ENCODE results near the gene C1QTNF8.

Gene C1QTNF8

DNA sequence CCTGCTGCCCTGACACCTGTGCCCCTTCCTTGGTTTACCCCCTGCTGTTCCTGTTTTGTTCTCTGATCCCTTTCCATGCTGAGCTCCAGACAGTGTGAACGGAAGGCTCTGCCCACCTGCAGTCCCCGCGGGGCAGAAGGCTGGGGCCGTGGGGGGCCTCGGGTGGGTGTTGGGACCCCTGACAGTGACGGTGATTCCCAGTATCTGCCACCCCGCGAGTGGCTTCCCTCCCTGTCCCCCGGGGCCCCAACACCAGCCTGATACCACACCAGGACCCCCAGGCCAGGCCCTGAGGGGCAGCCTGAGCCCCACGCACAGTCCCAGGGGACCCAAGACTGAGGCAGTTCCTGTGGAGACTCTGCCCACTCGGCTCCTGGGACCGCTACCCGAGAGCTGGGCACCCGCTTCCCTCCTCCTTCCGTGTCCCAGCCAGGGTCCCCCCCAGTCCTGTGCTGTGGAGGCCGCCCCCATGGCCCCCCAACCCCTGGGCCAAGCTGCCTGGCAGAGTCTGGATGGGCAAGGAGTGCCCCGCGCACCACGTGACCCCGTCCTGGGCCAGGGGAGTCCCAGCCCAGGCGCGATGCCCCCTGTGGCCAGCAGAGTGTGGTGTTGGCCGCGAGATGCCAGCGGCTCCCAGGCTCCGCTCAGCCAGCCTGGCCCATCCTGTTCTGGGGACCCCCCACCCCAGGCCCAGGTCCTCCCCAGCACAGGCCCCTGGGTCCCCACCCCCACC, 10.0 kb upstream of the C1QTNF8 start:
- Histone ChIP-seq H3K27me3 (ENCODE audit: control insufficient read depth, insufficient read depth, low read length) (peaks cover 54% of the 10 kb centered on the region), H3K36me3 (ENCODE audit: insufficient read depth, low read length) (no peaks in the 10 kb centered on the region), H3K4me2 (ENCODE audit: low read length) (no peak overlapping the region), H3K9me3 (replicated peaks; ENCODE audit: low read length) (no peaks in the 10 kb centered on the region), H3K4me3 (ENCODE audit: low read length) (no peak overlapping the region), H3K9ac (ENCODE audit: low read depth, low read length) (no peak overlapping the region), H3K4me1 (ENCODE audit: control insufficient read depth, insufficient read depth, low read length) (peaks cover 2% of the 10 kb centered on the region)

DNA sequence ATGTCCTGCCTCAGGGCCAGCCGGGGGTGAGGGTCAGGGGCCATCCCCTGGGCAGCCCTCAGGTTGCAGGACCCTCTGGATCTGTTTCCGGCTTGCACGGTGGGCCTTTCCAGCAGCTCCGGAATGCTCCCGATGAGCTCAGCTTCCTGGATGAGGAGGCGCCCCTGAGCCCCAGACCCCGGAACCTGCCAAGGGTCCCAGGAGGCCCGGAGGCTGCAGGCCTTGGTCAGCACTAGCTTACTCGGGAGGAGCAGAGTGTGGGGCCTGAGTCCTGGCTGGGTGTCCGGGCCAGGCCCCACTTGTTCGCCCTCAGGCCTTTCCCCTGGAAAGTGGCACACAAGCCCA, 7.6 kb upstream of the C1QTNF8 start:
- no peak overlapping the region for H3K4me3 ChIP-seq (ENCODE audit: low read length)
- H3K9ac ChIP-seq (ENCODE audit: low read depth, low read length) = no peak overlapping the region
- H3K4me1 ChIP-seq (ENCODE audit: control insufficient read depth, insufficient read depth, low read length) = peaks cover 2% of the 10 kb centered on the region
- H3K4me2 ChIP-seq (ENCODE audit: low read length) = no peak overlapping the region
- no peaks in the 10 kb centered on the region for H3K36me3 ChIP-seq (ENCODE audit: insufficient read depth, low read length)
- H3K9me3 ChIP-seq (replicated peaks; ENCODE audit: low read length) = no peaks in the 10 kb centered on the region
- H3K27me3 ChIP-seq (ENCODE audit: control insufficient read depth, insufficient read depth, low read length) = peaks cover 32% of the 10 kb centered on the region

DNA sequence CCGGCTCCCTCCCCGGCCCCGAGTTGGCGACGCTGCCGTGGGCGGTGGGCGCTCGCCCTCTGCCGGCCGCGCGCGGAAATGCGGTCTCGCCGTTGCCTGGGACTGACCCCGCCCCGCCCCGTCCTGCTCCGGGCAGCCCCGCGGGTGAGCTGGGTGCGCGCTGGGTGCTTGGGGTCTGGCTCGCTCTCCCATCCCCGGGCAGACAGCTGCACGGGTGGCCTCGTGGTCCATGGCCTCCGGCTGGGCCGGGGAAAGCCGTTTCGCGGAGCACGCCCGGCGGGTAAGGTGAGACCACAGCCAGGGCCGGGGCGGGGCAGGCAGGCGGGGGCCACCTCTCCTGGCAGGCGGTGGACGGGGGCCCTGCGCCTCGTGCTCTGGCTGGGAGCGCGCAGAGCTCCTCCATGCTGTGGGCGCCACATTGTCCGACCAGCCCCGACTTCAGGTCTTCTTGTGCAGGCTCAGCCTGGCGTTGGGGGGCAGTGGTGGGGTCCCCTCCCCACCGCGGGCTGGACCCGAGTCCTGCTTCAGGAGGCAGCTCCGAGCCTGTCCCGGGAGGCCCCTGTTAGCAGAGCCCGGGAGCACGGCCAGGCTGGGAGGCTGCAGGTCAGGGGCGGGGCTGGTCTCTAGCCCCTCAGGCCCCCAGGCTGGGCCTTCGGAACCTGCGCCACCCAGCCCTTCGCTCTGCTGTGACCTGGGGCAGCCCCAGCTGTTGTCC, 7.0 kb upstream of the C1QTNF8 start:
- H3K27me3 ChIP-seq (ENCODE audit: control insufficient read depth, insufficient read depth, low read length) = peaks cover 27% of the 10 kb centered on the region
- peak overlapping the region; percentile 75 for H3K4me2 ChIP-seq (ENCODE audit: low read length)
- H3K36me3 ChIP-seq (ENCODE audit: insufficient read depth, low read length) = no peaks in the 10 kb centered on the region
- H3K4me3 ChIP-seq (ENCODE audit: low read length) = no peak overlapping the region
- H3K4me1 ChIP-seq (ENCODE audit: control insufficient read depth, insufficient read depth, low read length) = peaks cover 6% of the 10 kb centered on the region
- H3K9me3 ChIP-seq (replicated peaks; ENCODE audit: low read length) = no peaks in the 10 kb centered on the region
- no peak overlapping the region for H3K9ac ChIP-seq (ENCODE audit: low read depth, low read length)

DNA sequence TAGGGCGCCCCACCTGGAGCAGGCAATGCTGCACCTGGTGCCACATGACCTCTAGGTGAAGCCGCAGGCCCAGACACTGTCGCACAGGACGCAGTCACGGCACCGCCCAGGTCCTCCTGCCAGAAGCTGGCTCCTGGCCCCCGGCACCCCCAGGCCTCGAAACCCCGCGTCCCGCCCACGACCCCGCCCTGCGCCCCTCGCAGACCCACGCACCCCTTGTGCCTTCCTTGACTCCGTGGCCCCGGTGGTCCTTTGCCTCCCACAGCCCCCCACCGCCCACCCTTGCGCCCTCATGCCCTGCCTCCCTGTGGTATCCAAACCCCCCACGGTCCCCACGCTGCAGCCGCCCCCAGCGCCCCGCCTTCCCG, 6.3 kb upstream of the C1QTNF8 start:
- H3K9ac ChIP-seq (ENCODE audit: low read depth, low read length) = no peak overlapping the region
- no peaks in the 10 kb centered on the region for H3K9me3 ChIP-seq (replicated peaks; ENCODE audit: low read length)
- H3K36me3 ChIP-seq (ENCODE audit: insufficient read depth, low read length) = no peaks in the 10 kb centered on the region
- no peak overlapping the region for H3K4me2 ChIP-seq (ENCODE audit: low read length)
- H3K4me3 ChIP-seq (ENCODE audit: low read length) = no peak overlapping the region
- peaks cover 20% of the 10 kb centered on the region for H3K27me3 ChIP-seq (ENCODE audit: control insufficient read depth, insufficient read depth, low read length)
- peaks cover 14% of the 10 kb centered on the region for H3K4me1 ChIP-seq (ENCODE audit: control insufficient read depth, insufficient read depth, low read length)

DNA sequence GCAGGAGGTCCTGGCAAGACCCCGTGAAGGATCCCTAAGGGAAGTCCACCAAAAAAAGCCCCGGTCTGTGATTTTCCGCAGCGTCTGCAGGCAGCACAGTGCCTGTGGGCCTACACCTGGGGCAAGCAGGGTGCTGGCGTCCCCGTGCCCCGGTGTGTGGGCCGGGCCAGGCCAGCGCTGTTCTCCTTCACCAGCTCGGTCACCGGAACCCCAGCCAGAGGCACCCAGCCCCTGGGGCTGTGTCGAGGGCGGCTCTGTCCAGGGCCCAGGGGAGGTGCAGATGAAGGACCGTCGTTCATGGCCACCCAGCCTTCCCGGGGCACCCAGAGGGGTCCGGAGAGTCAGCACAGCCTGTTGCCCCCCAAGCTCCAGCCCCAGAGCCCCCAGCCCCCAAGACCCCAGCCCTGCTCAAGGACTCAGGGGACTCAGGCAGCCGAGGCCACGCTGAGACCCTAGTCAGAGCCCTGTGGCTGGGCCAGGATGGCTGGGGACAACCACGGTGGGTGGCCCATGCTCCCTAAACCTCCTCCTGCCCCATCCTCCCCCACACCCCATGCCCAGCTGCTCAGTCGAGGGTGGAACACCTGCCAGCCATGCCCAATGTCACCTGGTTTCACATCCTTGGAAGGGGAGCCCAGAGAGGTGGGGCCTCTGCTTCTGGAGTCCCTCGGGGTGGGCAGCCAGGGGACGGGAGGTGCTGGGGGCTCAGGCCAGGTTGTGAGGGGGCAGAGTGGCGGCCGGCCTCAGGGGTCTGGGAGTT, 5.7 kb upstream of the C1QTNF8 start:
- Histone ChIP-seq H3K9me3 (replicated peaks; ENCODE audit: low read length) (no peaks in the 10 kb centered on the region), H3K9ac (ENCODE audit: low read depth, low read length) (no peak overlapping the region), H3K4me2 (ENCODE audit: low read length) (no peak overlapping the region), H3K27me3 (ENCODE audit: control insufficient read depth, insufficient read depth, low read length) (peaks cover 14% of the 10 kb centered on the region), H3K36me3 (ENCODE audit: insufficient read depth, low read length) (no peaks in the 10 kb centered on the region), H3K4me1 (ENCODE audit: control insufficient read depth, insufficient read depth, low read length) (peaks cover 16% of the 10 kb centered on the region), H3K4me3 (ENCODE audit: low read length) (no peak overlapping the region)

DNA sequence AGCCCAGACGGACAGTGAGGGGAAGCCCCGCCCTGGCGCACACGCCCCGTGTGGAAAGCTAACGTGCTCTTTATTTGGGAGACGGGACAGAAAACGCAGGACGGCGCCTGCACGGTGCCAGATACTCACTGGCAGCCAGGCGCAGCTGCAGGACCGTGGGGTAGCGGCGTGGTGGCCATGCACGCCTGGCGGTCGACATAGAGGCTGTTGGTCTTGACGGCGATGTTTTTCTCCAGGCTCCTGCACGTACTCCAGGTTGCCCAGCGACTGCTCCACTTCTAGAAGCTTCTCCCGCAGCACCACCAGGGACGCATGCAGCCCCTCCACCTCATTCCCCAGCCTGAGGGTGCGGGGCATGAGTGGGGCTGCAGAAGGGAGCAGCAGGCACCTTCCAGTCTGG, 5.1 kb upstream of the C1QTNF8 start:
- Histone ChIP-seq H3K9ac (ENCODE audit: low read depth, low read length) (no peak overlapping the region), H3K27me3 (ENCODE audit: control insufficient read depth, insufficient read depth, low read length) (peaks cover 14% of the 10 kb centered on the region)

DNA sequence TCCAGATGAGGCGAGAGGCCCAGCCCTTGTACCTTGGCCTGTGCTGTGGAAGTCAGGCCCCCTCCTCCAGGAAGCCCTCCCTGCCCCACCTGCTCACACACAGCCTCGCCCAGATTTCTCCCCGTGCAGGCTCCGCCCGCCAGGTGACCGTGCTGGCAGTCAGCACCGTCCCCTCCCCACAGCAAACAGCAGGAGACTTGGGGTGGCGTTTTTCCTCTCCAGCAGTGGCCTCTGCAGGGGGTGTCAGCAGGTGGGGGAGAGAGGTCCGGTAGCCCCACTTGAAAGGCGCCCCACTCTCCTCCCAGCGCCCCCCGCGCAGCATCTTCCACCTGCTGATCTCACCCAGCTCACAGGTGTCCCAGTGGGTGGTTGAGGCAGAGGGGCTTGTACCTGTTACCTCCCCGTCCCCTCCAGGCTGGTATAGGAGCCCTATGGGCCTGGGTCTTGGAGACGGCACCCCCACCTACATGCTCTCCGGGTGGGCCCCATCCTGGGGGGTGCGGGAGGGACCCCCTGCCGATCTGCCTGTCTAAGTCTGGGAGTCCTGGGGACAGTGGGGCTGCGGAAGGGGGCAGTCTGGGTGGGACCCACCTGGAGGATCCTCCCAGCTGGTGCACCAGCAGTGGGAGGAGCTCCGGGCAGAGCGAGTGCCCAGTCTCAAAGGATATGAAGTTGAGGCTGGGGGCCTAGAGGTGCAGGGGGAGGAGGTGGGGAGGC, 4.2 kb upstream of the C1QTNF8 start:
- Histone ChIP-seq H3K4me3 (ENCODE audit: low read length) (no peak overlapping the region), H3K9me3 (replicated peaks; ENCODE audit: low read length) (no peaks in the 10 kb centered on the region), H3K9ac (ENCODE audit: low read depth, low read length) (no peak overlapping the region), H3K27me3 (ENCODE audit: control insufficient read depth, insufficient read depth, low read length) (peaks cover 10% of the 10 kb centered on the region), H3K4me2 (ENCODE audit: low read length) (no peak overlapping the region), H3K36me3 (ENCODE audit: insufficient read depth, low read length) (no peaks in the 10 kb centered on the region), H3K4me1 (ENCODE audit: control insufficient read depth, insufficient read depth, low read length) (peaks cover 16% of the 10 kb centered on the region)

More for the DNA sequence above, 5.1 kb upstream of the C1QTNF8 start:
- H3K36me3 ChIP-seq (ENCODE audit: insufficient read depth, low read length) = no peaks in the 10 kb centered on the region
- no peak overlapping the region for H3K4me3 ChIP-seq (ENCODE audit: low read length)
- no peaks in the 10 kb centered on the region for H3K9me3 ChIP-seq (replicated peaks; ENCODE audit: low read length)
- H3K4me2 ChIP-seq (ENCODE audit: low read length) = no peak overlapping the region
- H3K4me1 ChIP-seq (ENCODE audit: control insufficient read depth, insufficient read depth, low read length) = peaks cover 16% of the 10 kb centered on the region

DNA sequence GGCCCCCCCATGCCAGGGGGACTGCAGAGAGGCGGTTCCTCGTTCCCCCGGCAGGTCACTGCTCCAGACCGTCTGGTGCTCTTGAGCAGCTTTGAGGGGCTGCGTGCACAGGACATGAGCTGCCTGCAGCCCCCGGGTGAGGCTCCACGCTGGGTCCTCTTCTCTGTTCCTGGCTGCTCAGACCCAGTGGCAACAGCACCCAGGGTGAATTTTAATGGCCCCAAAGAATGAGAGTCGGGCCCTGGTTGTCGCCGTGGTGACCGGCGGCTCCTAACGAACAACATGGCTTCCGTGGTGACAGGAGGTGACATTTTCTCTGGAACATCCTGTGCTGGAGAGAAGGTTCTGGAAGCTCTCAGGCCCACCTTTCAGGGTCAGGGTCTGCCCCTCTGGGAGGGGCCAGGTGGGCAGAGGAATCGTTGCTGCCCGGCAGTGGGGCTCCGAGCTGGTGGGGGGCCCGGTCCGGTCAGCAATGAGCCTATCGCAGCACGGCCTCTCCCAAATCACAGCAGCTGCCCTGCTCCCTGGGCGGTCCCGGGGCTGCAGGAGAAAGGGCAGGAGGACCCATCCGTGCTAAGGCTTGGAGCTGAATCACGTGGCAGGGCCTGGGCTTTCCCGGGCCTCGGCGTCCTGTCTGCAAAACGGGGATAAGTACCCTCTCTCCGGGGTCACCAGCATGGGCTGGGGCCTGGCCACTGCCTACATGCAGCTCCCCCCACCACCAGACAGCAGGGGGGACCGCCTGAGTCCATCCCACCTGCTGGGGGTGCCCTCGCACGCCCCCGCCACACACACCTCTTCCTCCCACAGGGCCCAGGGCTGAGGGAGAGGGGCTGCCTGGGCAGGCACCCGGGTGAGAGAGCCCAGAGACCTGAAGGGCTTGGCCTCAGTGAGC, 3.4 kb upstream of the C1QTNF8 start:
- Histone ChIP-seq H3K4me3 (ENCODE audit: low read length) (no peak overlapping the region), H3K9me3 (replicated peaks; ENCODE audit: low read length) (no peaks in the 10 kb centered on the region), H3K4me1 (ENCODE audit: control insufficient read depth, insufficient read depth, low read length) (peaks cover 16% of the 10 kb centered on the region), H3K36me3 (ENCODE audit: insufficient read depth, low read length) (no peaks in the 10 kb centered on the region), H3K27me3 (ENCODE audit: control insufficient read depth, insufficient read depth, low read length) (peaks cover 2% of the 10 kb centered on the region), H3K9ac (ENCODE audit: low read depth, low read length) (no peak overlapping the region), H3K4me2 (ENCODE audit: low read length) (no peak overlapping the region)

DNA sequence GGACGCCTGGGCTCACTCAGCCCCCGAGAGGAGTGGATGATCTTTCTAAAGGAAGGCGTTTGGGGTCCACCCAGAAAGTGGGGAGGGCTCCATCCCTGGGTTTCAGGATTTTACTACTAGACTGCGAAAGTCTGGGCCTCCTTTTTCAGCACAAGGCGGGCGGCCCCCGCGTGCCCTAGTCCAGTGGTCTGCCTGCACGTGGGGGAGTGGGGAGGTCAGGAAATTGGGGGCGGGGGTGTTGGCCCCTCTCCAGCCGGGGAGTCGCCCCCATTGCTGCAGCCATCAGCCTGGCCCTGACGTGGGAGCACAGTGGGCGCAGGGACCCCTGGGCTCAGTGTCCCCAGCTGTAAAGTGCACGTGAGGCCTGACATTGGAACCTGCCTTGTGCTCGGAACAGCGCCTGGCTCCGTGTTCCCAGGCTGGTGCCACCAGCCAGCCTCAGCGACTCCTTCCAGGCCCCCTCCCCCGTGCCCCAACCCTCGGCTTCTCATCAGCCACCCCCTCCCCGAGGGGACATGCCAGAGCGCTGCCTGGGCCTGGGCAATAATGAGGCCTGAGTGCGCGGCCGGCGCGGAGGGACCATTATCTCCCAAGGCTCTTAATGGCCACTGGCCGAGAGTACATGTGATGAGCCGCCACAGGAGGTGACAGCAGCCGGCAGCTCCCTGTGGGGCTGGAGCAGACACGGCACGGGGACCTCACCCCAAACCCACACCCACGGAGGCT, 2.4 kb upstream of the C1QTNF8 start:
- Histone ChIP-seq H3K9me3 (replicated peaks; ENCODE audit: low read length) (no peaks in the 10 kb centered on the region), H3K4me1 (ENCODE audit: control insufficient read depth, insufficient read depth, low read length) (peaks cover 16% of the 10 kb centered on the region), H3K4me3 (ENCODE audit: low read length) (no peak overlapping the region), H3K27me3 (ENCODE audit: control insufficient read depth, insufficient read depth, low read length) (no peaks in the 10 kb centered on the region), H3K36me3 (ENCODE audit: insufficient read depth, low read length) (no peaks in the 10 kb centered on the region), H3K9ac (ENCODE audit: low read depth, low read length) (peak overlapping the region; percentile 35), H3K4me2 (ENCODE audit: low read length) (peak overlapping the region; percentile 53)

DNA sequence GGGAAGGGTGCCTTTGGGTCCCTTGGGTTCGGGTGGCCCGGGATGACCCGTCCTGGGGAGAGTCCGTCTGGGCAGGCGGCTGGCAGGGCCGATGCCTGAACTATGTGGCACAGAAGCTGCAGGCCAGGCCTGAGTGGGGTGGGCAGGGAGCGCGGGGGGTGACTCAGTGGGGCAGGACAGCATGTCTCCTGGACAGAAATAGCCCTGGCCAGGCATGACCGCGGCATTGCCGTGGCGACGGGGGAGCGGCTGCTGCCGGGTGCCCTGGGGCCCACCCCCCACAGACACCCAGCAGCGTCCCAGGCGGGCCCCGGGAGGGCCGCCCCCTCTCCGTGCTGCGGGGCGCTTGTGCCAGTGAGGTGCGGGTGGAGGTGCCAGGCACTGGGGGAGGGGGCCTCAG, 1.8 kb upstream of the C1QTNF8 start:
- no peaks in the 10 kb centered on the region for H3K9me3 ChIP-seq (replicated peaks; ENCODE audit: low read length)
- H3K27me3 ChIP-seq (ENCODE audit: control insufficient read depth, insufficient read depth, low read length) = no peaks in the 10 kb centered on the region
- peak overlapping the region; percentile 60 for H3K9ac ChIP-seq (ENCODE audit: low read depth, low read length)
- peaks cover 14% of the 10 kb centered on the region for H3K4me1 ChIP-seq (ENCODE audit: control insufficient read depth, insufficient read depth, low read length)
- H3K36me3 ChIP-seq (ENCODE audit: insufficient read depth, low read length) = no peaks in the 10 kb centered on the region
- peak overlapping the region; percentile 53 for H3K4me2 ChIP-seq (ENCODE audit: low read length)
- no peak overlapping the region for H3K4me3 ChIP-seq (ENCODE audit: low read length)
